ENCODE measurements around the gene PSRC1. TPM values are rescaled to one million over a fixed set of nuclear protein-coding genes. Genes with fewer than 3 reads are reported as not detected.

The PSRC1 gene
- total RNA-seq, 1 experiment from 2014 or later = 60.3 TPM

GRCh38 chr1:109231066-109231465 is 51.9 kb downstream of the PSRC1 start:
- no peak overlapping the region for H3K27ac ChIP-seq (ENCODE audit: insufficient read length, low read depth, low read length)
- peak overlapping the region in 1 of 2 experiments; percentile 38; a peak in 1 of 5 replicates for H3K4me3 Mint-ChIP-seq

More at GRCh38 chr1:109231066-109231465, 51.9 kb downstream of the PSRC1 start:
- Histone ChIP-seq H2BK12ac (ENCODE audit: insufficient read length, low read depth, low read length) (no peak overlapping the region), H2BK5ac (ENCODE audit: insufficient read length, low read length) (no peak overlapping the region), H2AK5ac (ENCODE audit: insufficient read length, low read length) (no peak overlapping the region), H4K5ac (ENCODE audit: insufficient read length, low read depth, low read length) (no peak overlapping the region), H3K4ac (ENCODE audit: low read depth, low read length) (no peak overlapping the region), H3K23ac (ENCODE audit: insufficient read length, low read depth, low read length) (no peak overlapping the region), H3K79me2 (ENCODE audit: insufficient read depth, low read length) (no peaks in the 10 kb centered on the region), H4K91ac (ENCODE audit: insufficient read length, low read depth, low read length) (no peak overlapping the region), H4K8ac (replicated peaks; ENCODE audit: insufficient read length, low read depth, low read length) (no peak overlapping the region), H3K27me3 (ENCODE audit: insufficient read depth, low read length) (no peaks in the 10 kb centered on the region), H2AFZ (ENCODE audit: low read length) (no peak overlapping the region), H3K56ac (ENCODE audit: insufficient read length, low read depth, low read length) (no peak overlapping the region), H3K79me1 (ENCODE audit: insufficient read depth, low read depth, low read length, poor library complexity, severe bottlenecking) (no peaks in the 10 kb centered on the region), H2BK20ac (ENCODE audit: low read depth, low read length, poor library complexity, severe bottlenecking) (no peak overlapping the region), H3K9ac (ENCODE audit: extremely low read depth, insufficient read length, low read length) (no peak overlapping the region), H3K23me2 (ENCODE audit: insufficient read length, low read depth, low read length, poor library complexity, severe bottlenecking) (no peaks in the 10 kb centered on the region), H3K9me3 (ENCODE audit: control insufficient read depth, low read depth, low read length) (no peaks in the 10 kb centered on the region), H4K20me1 (ENCODE audit: control insufficient read depth, insufficient read depth, insufficient read length) (no peaks in the 10 kb centered on the region), H2BK120ac (ENCODE audit: low read depth, low read length, poor library complexity, severe bottlenecking) (no peak overlapping the region), H3K18ac (ENCODE audit: insufficient read length, low read depth, low read length) (no peak overlapping the region), H3K14ac (ENCODE audit: insufficient read depth, low read length) (no peak overlapping the region), H3K4me2 (ENCODE audit: insufficient read depth, insufficient read length, low read length) (no peak overlapping the region), H3T11ph (ENCODE audit: low read length) (no peak overlapping the region), H2BK15ac (ENCODE audit: low read depth, low read length) (no peak overlapping the region), H3K4me1 (ENCODE audit: insufficient read depth, low read length) (peaks cover 15% of the 10 kb centered on the region; the same call in 1 of the 2 replicates)
- Mint-ChIP-seq H3K4me1 (peaks cover 53 to 61% of the 10 kb centered on the region in 2 experiments), H3K27ac (peak overlapping the region in 1 of 3 experiments; percentile 89; a peak in 3 of 7 replicates), H3K27me3 (ENCODE audit: low read depth) (no peaks in the 10 kb centered on the region), H3K9me3 (no peaks in the 10 kb centered on the region), H3K36me3 (ENCODE audit: insufficient read depth in 1 of 3, low read depth in 3 of 3) (peaks cover 39 to 69% (median 63%) of the 10 kb centered on the region in 3 experiments)
- no peak for DNase-seq
- TF ChIP-seq CTCF (conservative IDR thresholded peaks at IDR 0.05) = no peak
- WGBS (ENCODE audit: extremely low coverage, insufficient read length, low lambda C conversion rate) = no CpG with 5 or more reads among the region's 3 CpGs

Other genes with a start within 250 kb of the PSRC1 start
- 4.1 and 6.6 TPM in 2 replicates for gene WDR47, start 241.0 kb downstream of the PSRC1 start, total RNA-seq (2021)
- 47.8 and 50.9 TPM in 2 replicates for gene TAF13, start 207.1 kb downstream of the PSRC1 start, total RNA-seq (2021)
- 13.9 and 15.7 TPM in 2 replicates for gene TMEM167B, start 192.4 kb downstream of the PSRC1 start, total RNA-seq (2021)
- 0.55 and 1.1 TPM in 2 replicates for gene ELAPOR1, start 169.0 kb downstream of the PSRC1 start, total RNA-seq (2021)
- 139 and 144 TPM in 2 replicates for gene SARS1, start 69.2 kb downstream of the PSRC1 start, total RNA-seq (2021)
- 26.7 and 29.2 TPM in 2 replicates for gene CELSR2, start 33.6 kb downstream of the PSRC1 start, total RNA-seq (2021)
- gene MYBPHL, start 23.9 kb upstream of the PSRC1 start, total RNA-seq (2021) = 0.59 and 1.1 TPM in 2 replicates
- 41.5 and 47.9 TPM in 2 replicates for gene SORT1, start 114.8 kb upstream of the PSRC1 start, total RNA-seq (2021)
- gene PSMA5, start 143.3 kb upstream of the PSRC1 start, total RNA-seq (2021) = 133 and 136 TPM in 2 replicates
- gene SYPL2, start 183.4 kb upstream of the PSRC1 start, total RNA-seq (2021) = 2.5 and 2.6 TPM in 2 replicates
- gene ATXN7L2, start 200.8 kb upstream of the PSRC1 start, total RNA-seq (2021) = 17.3 TPM in 2 replicates
- gene CYB561D1, start 210.9 kb upstream of the PSRC1 start, total RNA-seq (2021) = 6.5 and 6.7 TPM in 2 replicates
- 3.6 and 4.1 TPM in 2 replicates for gene AMIGO1, start 226.6 kb upstream of the PSRC1 start, total RNA-seq (2021)

All from H9 (cell line).